CD4-positive, alpha-beta T cell treated with Interleukin-15 for 1 hour (primary cell): Measurements from ENCODE around the gene VPS29.
A peak's percentile ranks its signal among the peaks of the same experiment; 100 is the strongest.

Source experiments
- DNase-seq: peaks from one replicate; pipeline ENCODE4 v3.0.0-alpha.2; 2020

The VPS29 gene

DNA sequence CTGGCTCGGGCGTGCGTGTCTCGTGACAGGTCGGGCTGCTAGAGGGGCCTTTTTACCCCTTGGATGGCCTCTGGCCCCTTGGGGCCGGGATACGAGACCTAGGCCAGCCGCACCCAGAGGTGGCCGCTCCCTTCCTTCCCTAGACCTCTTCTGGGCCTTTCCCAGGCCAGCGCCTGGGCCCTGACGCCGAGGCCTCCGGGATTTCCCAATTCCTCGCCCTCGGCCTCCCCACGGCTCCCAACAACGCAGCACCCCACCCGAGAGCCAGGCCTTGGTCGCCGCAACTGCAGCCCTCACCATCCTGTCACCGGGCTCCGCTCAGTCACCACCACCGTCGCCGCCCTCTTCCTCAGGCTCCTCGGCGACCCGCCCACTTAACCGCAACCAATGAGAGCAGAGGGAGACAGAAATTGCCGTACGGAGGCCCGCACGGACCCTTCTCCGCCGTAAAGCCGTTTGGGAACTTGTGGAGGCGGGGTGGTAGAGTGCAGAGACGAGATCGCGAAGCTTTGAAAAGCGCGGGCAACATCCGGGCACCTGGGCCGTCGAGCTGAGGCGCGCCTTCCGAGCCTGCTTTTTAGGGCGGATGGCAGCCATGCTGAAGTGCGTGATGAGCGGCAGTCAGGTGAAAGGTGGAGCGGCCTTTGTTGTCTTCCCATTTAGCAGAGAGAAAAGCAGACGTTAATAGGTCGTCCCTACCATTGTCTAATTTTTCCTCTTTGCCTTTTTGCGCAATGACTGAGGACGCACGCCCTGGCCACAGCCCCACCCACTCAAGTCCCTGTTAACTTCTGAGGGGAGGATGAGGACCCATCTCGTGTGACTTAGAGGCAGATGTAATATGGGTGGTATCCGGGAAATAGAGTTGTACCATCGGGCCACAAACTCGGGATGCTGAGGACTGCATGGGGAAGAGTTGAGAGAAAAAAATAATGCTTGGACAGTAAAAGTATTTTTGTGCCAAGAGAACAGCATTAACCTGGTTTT lies at the start of gene VPS29, which contains the start of gene RAD9B:
Gene VPS29, minus strand, starts transcription at position 360 of the 987 bp plus-strand sequence. Its CDS starts 60 bp downstream, at position 300.
Gene RAD9B, plus strand, starts transcription at position 580 of the 987 bp plus-strand sequence. Its CDS starts 7 bp downstream, at position 587.
- DNase-seq, result peak; percentile 99

DNA sequence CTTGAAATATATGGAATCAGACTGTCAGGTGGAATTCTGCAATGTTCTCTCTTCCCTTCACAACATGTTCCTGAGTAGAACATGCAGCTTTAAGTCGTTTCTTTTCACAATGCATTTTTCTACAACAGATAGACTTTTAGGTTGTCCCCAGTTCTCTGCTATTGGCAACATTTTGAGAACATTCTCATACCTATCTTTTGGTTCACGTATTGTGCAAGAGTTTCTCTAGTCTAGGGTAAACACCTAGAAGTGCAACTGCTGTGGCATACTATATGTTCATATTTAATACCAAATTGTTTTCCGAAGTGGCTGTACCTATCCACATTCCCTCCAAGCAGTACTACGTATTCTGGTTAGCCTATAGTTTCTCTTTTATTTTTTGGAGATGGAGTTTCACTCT lies 49.1 kb upstream of the VPS29 start:
- DNase-seq, result no peak

DNA sequence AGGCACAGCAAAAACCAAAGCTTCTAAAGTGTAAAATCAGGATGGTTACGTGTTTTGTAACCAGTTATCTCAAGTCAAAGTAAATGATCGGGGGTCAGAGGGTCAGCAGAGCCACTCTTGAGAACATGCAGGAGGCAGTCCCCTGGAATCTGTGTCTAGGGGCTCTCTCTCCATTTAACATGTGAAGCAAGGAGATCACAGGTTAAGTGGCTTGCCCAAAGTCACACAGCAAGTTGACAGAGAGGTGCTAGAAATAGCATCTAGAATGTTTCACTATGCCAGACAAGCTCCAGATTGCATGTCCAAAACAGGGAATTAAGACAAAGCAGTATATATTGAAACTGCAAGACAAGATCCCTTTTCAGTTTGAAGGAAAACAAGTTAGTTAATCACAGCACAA lies 47.8 kb upstream of the VPS29 start:
- no peak for DNase-seq

DNA sequence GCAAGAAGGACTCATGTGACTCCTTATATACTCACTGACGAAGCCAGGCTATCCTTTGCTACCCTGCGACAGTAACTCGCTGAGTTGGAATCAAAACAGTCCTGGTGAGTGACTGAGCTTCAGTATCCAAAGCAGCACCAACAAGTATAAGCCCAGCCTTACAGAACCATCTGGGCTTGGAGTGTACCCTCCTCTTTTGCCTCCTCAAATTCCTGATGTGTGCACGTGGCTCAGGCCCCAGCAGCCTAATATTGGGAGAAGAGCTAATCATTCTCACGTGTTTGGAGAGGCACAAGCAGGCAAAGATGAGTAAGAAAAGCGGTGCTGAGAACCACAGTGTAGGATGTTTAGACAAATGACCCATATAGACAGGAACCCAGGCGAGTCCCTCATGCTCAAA lies 46.8 kb upstream of the VPS29 start:
- DNase-seq, result no peak

DNA sequence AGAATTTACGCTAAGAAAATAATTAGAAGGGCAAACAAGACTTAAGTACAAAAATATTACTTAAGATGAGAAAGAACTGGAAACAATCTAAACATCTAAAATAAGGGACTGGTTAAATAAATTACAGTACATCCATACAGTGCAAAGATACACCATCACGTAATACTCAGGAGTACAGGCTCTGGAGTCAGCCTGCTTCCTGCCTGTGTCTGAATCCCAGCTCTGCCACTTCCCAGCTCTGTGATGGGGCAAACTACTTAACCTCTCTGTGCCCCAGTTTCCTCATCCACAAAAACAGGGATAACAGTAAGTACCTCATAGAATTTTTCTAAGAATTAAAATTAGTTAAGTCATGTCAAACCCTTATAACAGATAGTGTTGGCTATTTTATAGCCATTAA lies 45.2 kb upstream of the VPS29 start:
- no peak for DNase-seq

DNA sequence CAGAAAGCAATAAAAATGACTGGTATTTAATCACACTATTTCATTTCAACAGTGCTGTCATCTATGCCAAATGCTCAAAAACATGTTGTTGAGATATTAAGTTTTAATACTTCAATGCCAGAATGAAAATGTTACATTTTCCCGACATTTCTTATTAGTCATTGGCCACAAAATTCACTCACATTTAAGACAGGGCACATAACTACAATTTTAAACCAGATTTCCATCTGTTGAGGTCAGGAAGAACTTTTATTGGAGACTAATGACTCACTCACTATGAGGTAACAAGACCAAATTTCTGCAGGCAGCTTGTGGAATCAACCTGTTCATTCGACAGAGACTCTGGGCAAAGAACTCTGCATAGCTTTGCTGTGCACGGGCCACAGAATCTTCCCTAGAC lies 44.4 kb upstream of the VPS29 start:
- no peak for DNase-seq

DNA sequence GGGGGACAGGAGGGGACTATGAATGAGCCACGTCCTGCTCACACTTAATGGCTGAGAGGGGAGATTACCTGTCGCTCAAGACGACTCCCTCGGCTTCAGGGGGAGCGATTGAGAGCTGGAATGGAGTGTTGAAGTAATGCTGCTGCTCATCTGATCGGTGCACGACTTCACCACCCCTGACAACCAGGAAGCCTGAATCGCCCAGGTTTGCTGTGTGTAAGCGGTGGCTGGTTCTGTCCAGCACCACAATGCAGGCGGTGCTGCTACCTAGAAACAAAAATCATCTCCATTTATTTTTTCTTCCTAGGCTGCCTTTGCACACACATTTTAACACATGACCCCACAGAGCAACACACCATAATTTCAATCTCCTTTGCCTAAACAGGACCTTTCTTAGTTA lies 43.9 kb upstream of the VPS29 start:
- DNase-seq, result no peak

DNA sequence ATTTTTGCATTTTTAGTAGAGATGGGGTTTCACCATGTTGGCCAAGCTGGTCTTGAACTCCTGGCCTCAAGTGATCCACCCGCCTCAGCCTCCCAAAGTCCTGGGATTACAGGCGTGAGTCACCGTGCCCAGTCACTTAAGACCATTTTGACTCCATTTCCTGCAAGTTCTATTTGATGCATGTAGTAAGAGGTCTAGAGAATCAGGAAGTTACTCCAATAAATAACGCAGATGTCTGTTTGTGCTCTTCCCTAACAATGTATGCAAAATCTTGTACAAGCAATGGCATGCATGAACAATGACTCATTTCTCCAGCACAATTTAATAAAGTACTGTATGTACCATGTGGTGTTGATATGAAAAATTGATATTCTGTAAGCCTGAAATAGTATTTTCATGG lies 43.3 kb upstream of the VPS29 start:
- DNase-seq, result peak; percentile 30

DNA sequence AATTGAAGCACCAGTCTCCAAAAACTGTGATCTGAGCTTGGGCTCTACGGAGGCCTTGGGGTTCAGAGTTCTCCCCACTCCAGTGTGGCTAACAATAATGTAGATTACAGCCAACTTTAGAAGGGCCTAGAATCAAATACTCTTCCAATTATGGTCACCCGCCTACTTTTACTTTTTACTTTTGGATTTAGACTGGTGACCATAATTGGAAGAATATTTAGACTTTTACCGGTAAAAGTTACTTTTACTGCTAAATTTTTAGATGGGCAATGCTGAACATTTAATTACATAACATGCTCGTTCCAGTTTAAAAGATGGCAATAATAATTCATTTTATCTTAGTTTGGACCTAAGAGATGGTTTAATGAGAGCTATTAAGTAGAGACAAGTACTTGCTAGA lies 42.1 kb upstream of the VPS29 start:
- no peak for DNase-seq

DNA sequence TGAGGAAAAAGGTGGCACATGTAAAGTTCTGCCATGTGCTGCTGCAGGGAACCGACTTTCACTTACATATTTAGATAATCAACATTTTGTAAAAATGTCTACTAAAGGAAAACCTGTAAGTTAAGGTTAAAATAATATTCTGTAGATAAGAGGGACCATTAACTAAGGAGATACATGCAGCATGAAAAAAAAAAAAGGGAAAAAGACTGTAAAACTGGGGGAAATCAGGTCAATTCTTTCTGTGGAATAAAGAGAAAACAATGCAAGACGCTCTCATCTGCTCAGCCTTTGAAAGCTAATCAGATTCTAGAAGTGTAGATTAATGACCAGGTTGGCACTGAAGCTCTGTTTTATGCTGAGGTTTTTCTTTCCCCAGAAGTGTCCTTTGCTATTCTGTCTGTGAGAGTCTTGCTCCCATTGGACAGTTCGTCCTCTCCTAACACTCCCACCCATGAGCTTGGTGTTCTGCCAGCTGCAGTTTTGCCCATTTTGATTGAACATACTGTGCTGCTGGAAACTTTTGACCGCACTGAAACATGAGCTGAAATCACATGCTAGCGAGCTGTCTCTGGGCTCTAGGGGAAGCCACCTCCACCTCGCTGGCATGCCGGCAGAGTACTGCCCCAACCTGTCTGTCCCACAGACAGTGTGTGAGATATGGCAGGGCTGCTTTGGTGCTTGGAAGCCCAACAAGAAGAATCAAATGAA lies 41.5 kb upstream of the VPS29 start:
- no peak for DNase-seq

DNA sequence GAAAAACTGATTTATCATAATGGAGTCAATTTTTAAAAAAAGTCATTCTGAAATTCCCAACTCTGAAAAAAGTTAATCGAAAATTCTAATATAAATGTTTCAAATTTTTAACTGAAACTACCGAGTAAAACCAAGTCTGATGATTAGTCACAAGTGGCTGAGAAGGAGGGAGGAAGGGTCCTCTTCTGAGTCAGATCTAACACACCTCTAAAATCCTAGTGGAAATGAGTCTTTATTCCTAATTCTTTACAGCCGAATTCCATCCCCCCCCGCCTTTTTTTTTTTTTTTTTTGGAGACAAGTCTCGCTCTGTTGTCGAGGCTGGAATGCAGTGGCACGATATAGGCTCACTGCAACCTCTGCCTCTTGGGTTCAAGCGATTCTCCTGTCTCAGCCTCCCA lies 38.1 kb upstream of the VPS29 start:
- DNase-seq, result no peak

DNA sequence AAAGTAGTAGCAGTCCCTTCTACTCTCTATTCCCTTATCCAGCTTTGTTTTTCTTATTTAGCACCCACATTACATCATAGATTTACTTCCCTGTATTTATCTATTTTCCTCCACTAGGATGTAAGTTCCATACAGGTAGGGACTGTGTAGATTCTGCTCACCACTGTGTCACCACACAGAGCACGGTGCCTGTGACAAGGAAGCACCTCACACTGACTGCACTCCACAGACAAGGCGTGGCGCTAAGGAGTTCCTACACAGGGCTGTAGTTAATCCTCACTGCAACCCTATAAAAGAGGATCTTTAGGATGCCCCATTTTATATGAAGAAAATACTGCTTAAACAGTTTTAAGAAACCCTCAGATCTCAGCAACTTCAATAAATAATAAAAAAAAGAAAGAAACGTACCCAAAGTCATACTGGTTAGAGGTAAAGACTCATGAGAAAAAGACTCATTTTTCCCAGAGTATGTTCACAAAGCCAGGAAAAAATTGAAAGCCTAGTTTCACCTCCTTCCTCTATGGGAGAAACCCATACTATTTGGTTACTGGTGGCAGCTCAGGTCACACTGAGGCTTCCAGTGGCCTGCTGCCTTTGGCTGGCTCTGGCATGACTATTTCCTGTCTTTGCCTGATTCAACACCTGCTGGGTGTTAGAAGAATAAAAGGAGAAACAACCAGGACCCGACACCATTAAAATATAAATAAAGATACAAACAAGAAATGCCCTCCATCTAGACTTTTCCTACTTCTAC lies 37.1 kb upstream of the VPS29 start:
- DNase-seq, result no peak

DNA sequence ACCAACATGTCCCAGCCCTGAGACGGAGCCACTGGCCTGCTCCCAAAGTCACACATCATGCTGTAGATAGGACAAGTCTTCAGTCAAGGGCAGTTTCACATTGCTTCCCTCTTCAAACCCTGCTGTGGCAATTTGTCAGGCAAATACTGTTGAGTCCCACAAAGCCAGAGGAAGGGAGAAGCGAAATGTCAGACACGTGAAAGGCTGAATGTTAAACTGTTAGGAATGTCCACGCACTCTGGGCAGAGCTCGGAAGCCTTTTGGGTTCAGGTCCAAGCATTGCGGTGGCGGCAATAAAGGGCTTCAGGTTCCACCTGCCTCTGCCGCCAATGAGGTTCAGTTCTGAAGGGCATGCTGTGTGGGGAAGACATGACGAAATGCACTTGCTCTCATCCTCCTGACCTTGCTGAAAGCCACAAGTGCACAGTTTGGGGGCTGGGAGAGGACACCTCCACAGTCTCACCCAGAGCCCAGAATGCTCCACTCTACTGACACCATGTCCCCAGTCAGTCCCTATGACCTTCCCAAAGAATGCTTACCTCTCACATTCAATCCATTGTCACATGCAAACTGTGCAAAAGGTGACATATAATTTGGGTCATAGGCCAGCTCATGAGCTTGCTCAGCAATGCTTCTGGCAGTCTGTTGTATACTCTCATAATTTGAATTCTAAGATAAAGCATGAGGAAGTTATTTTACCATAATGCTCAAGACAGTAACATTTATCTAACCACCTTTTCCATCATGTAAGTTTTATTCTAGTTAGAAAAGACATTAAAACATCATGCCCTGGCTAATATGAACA lies 35.9 kb upstream of the VPS29 start:
- DNase-seq, result no peak

DNA sequence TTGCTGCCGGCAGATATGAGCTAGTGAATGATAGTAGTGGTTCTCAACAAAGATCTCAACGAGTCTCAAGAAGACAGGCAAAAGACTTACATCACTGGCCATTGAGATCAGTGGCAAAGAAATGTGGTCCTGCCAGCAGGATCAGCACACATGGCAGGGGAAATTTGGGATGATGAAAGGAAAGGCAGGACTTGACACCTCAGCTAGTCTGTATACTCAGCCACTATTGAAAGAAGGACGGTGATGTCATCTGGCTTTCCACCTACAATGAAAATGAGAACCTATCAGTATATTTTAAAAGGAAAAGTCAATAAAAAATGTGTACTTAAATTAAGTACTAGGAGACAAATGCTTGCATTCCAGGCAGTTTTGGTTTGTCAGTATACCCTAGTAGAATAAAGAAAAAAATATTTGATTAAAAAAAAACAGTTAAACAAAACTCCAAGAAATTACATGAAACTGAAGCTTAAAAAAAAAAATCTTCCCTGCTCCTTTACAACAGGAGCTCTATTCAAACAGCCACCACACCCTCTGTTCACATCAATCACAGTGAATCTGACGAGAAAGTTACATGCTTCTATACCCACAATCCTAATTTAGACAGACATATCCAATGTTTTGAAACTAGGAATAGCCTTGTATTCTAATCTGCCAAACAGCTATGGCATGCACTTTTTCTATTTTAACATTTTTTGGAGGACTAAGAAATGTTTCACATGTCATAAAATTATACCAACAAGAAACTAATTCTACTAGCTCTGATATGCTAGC lies 35.1 kb upstream of the VPS29 start:
- no peak for DNase-seq

DNA sequence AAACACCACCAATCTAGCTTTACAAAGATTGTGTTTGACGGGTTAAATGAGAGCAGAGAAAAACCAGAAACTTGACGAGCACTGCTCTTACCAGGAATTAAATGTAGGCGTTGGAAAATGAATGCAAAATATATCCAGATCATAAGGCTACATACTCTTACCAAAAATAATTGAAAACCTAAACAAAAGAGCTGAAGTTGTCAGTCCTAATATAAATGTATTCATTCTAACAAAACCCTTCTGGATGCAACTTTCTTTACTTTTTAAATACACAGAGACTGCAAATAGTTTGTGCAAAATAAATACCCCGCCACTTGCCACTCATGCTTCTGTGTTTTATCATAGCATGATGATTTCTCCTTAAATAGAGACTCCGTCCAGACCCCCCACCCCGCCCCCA lies 32.9 kb upstream of the VPS29 start:
- DNase-seq, result no peak

DNA sequence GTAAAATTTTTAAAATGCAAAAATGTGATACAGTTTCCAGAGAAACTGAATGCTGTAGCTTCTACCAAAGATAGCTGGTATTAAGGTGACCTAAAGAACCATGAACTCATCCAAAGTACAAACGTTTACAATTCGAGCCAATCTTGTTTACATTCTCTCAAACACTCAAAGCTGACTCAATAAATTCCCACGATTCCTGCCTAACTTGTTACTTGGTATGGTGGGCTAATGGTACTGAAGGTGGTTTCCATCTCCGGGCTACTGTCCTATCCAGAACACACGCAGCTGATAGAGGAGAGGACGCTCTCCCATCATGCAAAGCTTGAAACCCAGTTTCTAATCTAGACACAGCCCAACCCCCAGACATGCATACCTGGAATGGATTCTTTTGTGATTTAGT lies 31.7 kb upstream of the VPS29 start:
- DNase-seq, result no peak

DNA sequence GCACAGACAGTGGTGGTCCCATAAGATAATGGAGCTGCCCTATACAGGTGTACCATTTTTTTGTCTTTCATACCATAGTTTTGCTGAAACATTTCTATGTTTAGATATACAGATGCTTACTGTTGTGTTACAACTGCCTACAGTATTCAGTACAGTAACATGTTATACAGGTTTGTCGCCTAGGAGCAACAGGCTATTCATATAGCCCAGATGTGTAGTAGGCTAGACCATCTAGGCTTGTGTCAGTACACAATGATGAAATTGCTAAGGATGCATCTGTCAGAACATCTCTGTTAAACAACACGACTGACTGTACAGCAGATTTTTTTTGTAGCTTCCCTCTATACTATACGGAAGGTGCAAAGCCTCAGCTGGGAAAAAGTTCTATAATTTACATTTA lies 30.7 kb upstream of the VPS29 start:
- no peak for DNase-seq

DNA sequence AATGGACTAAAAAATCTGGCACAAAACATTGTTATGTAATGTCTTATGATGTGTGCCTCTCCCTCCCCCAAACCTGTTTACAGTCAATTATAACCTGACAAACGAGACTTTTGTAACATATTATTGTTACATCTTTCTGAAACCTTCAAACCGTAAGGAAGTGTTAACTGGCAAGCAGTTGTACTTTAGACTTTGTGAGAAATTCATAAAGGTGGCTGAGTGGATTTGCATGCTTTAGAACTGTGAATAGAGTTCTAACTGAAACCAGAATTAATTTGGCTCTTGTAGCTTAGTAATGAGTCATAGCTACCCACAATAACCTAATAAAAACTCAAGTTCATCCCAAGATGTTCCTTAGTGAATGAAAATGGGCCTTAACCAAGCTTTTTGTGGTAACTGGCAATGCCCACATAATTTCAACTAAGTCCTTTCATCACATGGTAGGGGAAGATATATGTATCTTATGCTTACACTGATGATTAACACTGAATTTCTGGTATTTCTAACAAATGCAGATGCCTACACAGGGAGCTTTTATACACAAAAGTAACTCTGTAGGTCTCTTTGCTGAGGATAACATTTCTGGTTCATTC lies 29.9 kb upstream of the VPS29 start:
- DNase-seq, result no peak

DNA sequence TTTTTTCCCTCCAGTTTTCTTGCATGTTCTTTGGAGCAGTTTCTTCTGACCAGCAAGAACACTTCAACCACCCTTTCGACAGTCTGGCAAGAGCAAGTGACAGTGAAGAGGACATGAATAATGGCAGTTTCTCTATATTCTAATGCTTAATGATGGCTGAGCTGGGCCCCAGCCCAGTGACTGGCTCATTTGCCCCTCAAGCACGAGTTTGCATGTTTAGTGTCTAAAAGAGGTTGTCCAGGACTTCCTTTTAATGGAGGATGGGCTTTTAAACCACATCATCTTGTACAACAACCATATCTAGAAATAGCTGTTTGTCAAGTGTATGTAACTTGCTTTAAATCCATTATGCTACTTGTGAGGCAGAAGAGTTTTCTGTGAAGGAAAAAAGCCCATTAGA lies 28.6 kb upstream of the VPS29 start:
- DNase-seq, result no peak

DNA sequence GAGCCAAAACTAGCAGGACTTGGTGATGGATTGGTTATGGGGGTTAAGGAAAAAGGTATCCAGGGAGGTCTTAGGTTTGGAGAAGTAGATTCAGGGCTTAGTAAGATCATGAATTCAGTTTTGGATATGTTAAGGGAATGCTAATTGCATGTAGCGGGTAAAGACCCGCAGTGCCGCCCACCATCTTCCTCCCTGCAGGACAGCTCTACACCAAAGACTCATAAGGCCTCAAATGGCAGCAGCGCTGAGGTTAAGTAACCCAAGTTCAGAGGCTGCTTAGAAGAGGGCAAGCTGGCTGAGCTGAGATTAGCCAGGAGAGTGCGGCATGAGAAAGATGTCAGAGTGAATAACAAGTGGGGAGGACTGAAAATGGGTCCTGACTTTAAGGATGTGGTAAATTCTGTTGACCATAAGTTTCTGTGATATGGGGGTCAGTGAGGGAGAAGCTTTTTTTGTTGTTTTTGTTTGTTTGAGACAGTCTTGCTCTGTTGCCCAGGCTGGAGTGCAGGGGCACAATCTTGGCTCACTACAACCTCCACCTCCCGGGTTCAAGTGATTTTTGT lies 26.4 kb upstream of the VPS29 start:
- DNase-seq, result no peak
